Activated CD4-positive, alpha-beta T cell treated with anti-CD3 and anti-CD28 coated beads, Interleukin-2, amount 50 U/mL, for 48 hours (primary cell): ENCODE results near the gene RGS14.

Experiments used
- DNase-seq, 2 experiments: peaks; one replicate each; pipeline ENCODE4 v3.0.0-alpha.2; 2020

Gene RGS14

DNA sequence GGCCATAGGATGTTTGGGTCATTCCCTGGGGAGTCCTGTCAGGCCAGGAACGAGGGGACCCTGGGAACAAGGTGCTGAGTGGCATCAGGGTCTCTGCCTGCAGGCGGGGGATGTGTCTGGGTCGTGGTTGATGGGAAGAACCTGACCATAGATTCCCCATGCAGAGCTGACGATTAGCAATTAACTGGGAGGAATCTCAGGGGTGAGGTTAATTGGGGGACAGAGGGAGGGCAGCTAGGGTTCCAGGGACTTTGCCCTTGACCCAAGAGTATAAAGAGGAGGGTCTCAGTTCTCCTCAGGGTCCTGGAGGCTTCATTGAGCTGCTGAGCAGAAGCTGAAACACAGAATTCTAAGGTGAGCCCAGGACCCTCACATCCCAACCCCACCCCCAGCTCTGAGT lies 26.4 kb downstream of the RGS14 start, which contains the start of gene SLC34A1:
Gene SLC34A1, plus strand, starts transcription at position 301 of the 400 bp plus-strand sequence. CDS start 1,308 bp downstream, outside the sequence.
- no peak for DNase-seq

DNA sequence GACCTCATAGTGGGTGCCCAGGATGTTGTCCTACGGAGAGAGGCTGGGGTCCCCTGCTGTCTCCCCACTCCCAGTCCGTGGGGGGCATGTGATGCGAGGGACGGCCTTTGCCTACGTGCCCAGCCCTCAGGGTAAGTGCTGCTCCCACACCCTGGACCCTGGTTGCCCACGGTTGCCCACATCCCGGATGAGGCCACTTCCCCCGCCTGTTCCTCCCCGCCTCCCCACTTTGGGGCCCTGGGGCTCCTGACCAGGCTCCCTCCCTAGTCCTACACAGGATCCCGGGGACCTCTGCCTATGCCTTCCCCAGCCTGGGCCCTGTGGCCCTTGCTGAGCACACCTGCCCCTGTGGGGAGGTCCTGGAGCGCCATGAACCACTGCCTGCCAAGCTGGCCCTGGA lies 28.0 kb downstream of the RGS14 start:
- no peak for DNase-seq

DNA sequence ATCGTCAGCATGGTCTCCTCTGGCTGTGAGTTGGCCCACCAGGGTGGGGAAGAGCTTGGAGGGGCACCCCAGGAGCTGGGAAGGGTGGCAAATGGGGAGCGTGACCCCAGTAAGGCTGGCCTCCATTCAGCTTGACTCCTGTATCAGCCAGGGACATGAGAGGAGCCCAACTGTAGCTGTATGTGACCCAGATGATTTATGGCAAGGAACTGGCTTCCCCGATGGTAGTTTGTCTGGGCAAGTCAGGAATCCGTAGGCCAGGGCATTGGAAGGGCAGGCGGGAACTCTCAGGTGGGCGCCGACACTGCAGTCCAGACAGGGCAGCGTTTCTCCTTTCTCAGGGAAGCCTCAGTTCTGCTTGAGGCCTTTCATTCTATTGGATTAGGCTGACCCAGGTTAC lies 28.8 kb downstream of the RGS14 start:
- no peak for DNase-seq

DNA sequence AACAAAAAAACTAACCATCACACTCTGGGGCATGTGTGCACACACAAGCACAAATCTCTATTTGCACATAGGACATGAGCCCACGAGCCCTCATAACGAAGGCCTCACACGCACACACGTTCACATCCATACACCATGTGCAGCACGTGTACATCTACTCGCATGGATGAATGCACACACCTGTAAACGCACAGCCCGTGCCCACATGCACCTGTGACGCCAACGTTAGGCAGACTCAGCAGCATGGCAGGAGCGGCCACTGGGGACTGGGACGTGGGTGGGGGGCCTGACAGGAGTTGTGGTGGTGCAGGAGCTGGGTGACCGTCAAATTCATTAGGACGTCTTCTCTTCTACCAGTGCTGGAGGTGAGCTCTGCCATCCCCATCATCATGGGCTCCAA lies 29.7 kb downstream of the RGS14 start:
- no peak for DNase-seq

DNA sequence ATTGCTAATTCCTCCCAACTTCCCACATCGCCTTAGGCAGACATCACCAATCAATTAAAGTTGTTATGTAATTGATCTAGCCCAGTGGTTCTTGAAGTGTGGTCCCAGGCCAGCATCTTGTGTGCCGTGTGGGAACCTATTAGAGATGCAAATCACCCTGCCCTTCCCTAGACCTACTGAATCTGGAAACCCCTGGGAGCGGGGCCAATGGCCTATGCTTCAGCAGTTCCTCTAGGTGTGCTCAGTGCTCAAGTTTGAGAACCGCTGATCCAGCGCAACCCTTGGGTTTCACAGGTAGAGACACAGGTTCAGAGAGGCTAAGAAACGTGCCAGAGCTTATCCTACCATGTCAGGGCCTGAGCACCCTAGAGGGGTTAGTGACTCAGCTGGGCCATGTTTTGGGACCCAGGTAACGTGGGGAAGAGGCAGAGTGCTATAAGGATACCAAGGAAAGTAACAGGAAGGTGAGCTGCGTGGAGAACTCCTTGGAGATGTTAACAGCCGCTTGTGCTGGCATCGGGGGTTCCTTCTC lies 30.9 kb downstream of the RGS14 start:
- no peak for DNase-seq

DNA sequence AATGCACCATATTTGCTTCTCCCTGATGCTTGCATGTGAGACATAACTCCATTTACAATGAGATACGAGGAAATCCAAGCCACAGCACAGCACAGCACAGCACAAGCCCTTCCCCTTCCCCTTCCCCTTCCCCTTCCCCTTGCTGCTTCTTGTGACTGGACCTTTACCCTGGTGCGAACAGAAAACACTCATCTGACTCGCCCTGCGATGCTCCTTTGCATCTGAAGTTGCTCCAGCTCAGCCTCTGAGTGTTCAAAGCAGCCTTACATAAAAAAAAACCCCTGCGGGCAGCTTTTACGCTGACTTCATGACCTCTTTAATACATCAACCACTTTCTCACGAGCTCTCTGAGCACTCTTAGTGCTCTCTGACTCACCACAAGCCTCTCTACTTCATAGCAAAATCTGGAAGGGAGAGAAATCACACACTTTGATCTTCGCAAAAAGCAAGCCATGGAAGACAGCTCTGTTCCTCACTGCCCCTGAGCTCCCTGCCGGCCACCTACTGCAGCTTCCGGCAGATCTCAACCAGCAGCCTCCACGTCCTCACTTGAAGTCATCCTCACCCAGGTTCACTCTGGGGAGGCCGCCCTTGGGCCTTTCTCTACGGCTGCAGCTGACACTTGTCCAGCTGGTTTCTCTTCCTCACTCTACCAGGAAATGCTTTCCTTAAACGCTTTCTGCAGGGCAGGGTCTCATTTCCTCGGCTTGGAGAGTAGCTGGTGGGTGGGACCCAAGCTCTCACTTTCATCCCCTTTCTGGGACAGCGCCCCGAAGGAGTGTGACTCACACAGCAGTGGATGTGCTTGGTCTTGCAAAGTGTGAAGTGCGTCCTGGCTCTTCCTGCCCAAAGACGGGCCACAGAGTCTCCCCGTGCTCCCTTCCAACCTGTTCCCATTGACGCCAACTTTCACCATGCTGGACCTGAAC lies 31.8 kb downstream of the RGS14 start:
- peak; percentile 59 to 69 for DNase-seq

DNA sequence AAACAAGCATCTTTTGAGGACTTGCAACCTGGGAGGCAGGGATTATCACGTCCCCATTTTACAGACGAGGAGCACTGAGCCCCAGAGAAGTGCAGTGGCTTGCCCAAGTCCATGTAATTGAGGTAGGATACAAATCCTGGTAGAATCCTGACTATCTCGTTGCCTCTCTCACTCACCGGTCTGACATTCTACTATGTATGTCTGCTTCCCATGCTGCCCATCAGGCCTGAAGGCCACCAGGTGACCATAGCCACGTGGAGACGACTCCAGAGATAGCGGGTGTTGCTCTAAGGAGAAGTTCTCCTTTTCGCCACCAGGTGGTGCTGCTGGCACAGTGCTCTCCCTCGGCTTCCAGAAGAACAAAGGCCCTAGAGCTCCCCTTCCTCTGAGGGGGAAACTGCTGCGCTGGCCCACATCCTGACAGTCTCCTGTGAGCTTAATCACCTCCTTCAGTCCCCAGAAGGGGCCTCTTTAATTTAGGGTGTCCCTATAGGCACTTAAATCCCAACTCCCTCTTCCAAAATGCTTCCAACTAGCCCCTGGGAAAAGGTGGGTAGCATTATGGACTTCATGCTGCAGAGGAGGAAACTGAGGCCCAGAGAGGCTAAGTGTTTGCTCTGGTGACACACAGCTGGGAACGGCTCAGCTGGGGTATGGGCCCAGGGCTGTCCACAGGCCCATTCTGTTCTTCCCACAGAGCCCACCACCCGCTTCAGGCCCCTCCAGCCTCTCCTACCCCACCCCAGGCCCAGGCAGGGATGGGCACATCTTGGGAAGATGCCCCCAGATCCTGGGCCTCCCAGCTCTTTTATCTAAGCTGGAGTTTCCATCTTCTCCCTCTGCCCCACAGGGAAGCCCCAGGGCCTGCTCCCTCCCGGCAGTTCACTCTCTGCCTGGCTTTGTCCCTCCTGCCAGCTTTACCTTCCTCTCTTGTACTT lies 32.9 kb downstream of the RGS14 start:
- DNase-seq: peak; percentile 92 to 93

DNA sequence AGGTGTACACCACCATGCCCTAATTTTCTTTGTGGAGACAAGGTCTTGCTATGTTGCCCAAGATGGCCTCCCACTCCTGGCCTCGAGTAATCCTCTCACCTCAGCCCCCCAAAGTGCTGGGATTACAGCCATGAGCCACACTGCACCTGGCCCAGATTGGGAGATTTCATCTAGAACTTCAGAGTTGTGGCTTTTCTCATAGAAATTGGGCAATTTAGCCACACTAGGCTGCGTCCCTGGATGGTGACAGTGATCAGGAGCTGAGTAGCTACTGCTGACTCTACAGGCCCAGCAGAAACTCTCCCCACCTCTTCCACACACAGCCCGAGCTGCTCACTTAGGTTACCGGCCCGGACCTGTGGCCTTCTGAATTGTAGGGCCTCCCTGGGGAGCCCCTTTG lies 35.0 kb downstream of the RGS14 start:
- DNase-seq: no peak

DNA sequence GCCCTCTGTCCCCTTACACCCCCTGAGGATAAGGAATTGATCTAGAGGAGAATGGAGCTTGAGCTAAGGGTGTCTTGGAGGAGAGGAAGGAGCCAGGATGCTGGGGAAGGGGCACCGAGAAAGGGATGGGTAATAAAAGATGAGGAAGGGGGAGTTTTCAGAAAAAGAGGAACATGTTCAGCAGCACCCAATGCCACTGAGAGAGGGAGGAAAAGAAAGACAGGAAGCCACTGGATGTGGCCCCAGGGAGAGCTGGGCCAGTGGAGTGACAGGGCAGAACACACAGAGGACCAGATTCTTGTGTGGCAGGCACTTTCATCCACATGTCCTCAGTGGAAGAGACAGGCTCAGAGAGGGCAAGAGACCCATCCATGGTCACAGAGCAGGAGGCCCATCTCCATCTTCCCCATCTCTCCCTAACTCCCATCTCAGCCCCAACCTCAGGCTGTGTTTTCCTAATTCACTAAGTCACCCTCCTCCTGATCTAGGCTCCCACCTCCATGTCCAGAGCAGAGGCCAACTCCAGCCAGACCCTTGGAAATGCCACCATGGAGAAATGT lies 35.6 kb downstream of the RGS14 start:
- no peak for DNase-seq

DNA sequence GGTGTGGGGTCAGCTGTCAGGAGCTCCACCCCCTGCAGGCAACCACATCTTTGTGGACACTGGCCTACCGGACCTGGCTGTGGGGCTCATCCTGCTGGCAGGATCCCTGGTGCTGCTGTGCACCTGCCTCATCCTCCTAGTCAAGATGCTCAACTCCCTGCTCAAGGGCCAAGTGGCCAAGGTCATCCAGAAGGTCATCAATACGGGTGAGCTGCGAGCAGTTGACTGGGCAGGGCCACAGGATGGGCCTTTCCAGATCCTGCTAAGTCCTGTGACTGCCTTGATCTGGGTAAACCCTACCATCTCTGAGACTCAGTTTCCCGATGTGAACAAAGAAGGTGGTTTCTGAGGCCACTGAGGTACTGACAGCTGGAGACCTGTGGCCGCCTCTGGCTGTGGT lies 36.3 kb downstream of the RGS14 start:
- DNase-seq: no peak

DNA sequence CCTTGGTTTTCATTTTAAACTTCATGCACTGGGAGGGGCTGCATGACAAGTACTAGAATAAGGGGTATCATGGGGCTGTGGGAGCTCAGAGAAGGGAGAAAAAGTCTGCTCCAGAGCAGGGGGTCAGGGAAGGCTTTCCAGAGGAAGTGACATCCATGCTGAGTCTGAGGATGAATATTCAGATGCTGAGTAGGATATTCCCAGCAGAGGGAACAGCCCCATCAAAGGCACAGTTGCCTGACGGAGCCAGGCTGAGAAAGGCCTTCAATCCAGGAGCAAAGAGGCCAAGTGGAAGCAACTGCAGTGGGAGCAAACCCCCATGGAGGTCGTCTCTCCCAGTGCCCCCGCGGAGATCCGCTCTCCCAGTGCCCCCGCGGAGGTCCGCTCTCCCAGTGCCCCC lies 38.4 kb downstream of the RGS14 start:
- no peak for DNase-seq

DNA sequence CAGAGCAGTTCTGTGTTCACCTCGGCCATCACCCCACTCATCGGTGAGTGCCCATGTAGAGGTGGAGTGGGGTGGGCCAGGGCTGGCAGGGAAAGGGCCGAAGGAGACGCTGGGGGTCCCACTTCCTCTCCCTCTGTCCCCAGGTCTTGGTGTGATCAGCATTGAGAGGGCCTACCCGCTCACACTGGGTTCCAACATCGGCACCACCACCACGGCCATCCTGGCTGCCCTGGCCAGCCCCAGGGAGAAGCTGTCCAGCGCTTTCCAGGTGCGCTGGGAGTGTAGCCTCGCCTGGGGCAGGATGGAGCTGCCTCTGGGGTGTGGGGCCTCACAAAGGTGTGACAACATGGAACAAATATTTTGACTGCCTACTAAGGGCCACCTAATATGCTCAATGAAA lies 39.1 kb downstream of the RGS14 start:
- no peak for DNase-seq

DNA sequence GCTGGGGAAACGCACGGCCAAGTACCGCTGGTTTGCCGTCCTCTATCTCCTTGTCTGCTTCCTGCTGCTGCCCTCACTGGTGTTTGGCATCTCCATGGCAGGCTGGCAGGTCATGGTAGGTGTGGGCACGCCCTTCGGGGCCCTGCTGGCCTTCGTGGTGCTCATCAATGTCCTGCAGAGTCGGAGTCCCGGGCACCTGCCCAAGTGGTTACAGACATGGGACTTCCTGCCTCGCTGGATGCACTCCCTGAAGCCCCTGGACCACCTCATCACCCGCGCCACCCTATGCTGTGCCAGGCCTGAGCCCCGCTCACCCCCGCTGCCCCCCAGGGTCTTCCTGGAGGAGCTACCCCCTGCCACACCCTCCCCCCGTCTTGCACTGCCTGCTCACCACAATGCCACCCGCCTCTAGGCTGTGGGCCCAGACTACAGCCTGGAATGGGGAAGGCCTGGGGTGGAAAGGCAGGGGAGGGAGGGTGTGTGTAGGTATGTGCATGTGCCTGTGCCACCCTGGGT lies 40.2 kb downstream of the RGS14 start:
- no peak for DNase-seq

DNA sequence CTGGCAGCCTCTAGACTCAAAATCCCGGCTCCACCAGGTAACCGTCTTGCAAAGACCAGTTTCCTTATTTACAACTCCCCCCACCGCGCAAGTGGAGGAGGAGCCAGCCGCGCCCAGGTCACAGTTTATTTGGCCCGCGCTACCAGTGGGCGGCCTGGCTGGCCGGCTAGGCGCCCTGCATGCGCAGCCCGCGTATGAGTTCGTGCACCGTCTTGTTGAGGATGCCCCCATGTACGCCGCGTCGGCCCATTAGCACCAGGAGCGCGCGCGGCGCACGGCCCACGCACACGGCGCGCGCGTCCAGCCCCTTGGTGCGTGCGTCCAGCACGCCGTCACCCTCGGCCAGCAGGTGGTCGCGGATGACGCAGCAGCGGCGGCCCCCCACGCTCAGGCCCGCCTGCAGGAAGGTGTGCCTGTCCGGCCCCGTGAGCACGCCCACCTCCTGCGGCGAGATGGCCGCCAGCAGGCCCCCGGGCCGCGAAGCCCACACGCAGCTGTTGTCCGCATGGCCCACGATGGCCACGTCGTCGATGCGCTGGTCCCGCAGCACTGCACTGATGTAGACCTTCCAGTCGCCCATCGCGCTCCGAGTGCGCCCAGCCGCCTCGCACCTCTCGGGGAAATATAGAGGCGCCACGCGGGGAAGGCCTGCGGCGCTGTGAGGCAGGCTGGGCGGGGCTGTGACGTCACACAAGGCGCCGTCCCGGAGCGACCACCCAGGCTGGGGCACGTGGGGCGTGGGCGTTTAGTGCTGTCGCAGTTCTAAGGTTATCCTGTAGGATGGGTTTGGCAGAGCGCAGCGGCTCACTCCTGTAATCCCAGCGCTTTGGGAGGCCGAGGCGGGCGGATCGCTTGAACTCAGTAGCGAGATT lies 42.5 kb downstream of the RGS14 start, which contains the start of gene PFN3:
Gene PFN3, minus strand, starts transcription at position 665 of the 872 bp plus-strand sequence. Its CDS starts 85 bp downstream, at position 580.
- no peak for DNase-seq

DNA sequence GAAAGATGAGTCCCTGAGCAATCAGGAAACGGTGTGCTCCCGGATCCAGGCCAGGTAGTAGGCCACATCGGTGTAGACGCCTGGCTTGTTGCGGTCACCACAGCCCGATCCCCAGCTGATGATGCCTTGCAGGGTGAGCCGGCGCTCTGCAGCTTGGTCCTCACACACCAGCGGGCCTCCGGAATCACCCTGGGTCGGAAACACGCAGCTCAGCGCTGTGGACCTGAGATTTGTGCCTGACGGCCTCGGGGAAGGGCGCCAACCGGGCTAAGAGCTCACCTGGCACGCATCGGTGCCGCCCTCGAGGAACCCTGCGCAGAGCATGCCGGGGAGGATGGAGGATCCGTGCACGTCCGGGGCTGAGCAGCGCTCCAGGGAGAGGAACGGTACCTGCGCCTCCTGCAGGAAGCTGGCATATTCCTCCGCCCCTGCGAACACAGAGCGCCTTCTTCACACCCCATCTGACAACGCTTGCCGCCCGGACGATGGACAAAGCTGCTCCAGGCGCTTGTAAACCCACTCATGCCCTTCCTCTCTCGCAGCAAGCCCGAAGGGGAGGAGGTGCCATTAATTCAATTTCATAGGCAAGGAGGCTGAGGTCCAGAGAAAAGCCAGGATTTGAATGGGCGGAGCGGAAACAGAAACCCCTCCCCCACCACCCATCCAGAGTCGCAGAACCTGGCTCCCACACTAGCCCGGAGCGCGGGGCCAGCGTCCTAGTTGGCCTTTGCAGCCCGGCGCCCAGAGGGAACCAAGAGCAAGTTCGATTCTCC lies 44.7 kb downstream of the RGS14 start:
- peak; percentile 79 to 86 for DNase-seq

DNA sequence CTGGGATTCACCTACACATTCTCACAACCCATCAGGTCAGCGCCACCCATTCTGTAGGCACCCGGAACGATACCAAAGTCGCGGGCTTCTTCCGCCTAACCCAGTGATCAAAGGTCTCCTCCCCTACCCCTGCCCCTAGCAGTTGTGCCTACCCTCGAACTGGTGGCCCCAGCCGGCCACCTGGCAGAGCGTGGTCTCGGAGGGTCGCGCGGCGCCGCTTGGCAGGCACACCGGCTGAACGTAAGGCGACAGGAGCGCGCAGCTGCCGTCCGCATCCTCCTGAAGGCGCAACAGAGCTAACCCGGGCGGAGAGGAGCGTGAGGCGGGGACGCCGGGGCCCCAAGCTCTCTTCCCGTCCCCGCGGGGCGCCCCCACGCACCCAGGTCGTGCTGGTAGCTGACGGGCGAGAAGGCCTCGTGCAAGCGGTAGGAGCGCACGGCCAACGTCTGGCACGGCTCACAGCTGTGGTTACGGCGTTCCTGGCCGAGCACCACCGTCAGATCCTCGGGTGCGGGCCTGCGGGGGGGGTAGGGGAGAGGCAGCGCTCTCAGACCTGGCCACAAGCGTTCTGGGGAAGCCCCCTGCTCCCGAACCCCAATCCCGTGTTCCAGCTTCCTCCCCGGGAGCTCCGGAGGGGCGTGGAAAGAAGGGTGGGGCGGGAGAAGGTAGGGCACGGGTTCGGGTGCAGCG lies 45.5 kb downstream of the RGS14 start:
- DNase-seq: peak; percentile 45 to 60

DNA sequence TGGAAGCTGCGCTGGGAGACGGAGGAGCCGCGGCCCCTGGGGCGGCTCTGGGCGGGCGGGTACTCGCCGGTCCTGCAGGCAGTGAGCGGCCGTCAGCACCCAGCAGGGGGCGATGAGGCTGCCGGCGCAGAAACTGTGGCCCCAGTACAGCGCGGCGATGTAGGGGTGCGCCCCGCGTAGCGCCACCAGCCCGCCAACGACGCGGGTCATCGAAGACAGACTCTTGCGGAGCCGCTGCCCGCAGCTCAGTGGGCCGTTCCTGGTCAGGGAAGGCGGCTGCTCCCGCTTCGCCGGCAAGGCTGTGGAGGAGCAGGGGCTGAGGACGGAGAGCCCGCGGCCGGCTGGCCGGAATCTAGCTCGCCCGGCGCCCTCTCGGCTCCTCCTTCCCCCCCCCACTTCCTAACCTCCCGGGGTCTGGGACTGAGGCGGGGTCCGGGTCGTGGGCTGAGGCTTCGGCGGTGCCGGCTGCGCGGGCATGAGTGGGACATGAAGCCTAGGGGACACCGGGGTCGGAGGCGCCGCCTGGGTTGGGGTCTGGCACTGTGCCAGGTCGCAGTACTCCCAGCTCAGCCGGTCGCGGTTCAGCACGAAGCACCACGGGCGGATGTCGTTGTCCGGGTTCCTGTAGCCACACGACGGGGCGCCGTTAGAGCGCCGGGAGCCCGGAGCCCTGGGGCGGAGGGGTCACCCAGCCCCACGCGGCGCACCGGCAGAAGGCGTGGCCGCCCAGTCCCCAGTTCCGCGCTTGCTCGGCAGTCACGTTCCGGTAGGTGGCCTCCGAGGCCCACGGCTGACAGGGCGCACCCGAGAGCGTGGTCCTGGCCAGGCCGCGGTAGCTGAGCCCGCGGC lies 46.3 kb downstream of the RGS14 start:
- peak; percentile 86 to 90 for DNase-seq

DNA sequence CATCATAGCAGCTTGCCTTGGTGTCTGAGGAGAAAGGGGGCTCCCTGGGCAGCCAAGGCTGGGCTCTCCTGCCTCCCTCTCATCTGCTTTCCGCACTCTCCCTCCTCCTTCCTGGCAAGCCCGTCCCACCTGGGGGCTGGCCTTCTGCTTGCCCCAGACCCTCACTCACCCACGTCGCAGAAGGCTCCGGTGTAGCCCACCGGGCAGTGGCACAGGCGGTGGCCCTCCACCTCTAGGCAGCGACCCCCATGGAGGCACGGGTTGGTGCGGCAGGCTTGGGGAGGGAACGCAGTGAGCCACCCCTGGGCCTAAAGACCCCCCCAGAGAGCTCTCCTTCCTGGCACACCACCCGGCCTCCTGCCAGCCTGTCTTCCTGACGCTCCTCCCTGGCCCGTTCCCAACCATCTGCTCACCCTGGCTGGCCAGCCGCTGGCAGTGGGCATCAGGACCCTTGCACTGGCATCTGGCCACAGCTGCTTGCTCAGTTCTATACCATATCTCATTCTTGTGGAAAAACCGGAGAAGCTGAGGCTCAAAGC lies 47.0 kb downstream of the RGS14 start:
- no peak for DNase-seq

DNA sequence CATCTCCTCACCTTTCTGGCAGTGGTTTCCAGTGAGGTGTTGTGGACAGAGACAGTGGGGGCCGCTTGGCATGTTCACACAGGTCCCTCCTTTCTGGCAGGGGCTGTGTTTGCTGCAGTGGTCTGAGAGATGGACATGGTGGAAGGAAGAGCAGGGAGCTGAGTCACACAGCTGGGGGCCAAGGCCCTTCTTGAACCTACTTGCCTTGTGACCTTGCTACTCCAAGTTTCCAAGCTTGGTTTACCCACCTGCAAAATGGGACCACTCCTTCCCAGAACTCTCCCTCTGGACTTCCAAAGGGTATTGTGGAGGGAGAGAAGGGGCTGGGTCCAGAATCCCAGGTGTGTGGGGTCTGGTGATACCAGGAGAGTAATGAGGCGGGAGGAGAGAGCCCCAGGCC lies 47.6 kb downstream of the RGS14 start:
- no peak for DNase-seq
